ENCODE measurements around the gene TBC1D24.

The TBC1D24 gene

GRCh38 chr16:2472488-2472864 is 2.5 kb upstream of the TBC1D24 start:
- no peak overlapping the region for H3K4me3 ChIP-seq (ENCODE audit: low read depth, low read length)
- no peak for TF ChIP-seq CTCF (IDR thresholded peaks at IDR 0.05; ENCODE audit: control insufficient read depth, extremely low read depth, insufficient read depth)
- DNase-seq (ENCODE audit: low read depth), result no peak

GRCh38 chr16:2472885-2473445 is 2.0 kb upstream of the TBC1D24 start:
- DNase-seq (ENCODE audit: low read depth), result no peak
- 0 out of 2 replicates have a peak overlapping the region, but pooled peaks have one; percentile 31 for H3K4me3 ChIP-seq (ENCODE audit: low read depth, low read length)
- TF ChIP-seq CTCF (IDR thresholded peaks at IDR 0.05; ENCODE audit: control insufficient read depth, extremely low read depth, insufficient read depth), result no peak

GRCh38 chr16:2473446-2473926 is 1.4 kb upstream of the TBC1D24 start:
- DNase-seq (ENCODE audit: low read depth), result no peak
- no peak for TF ChIP-seq CTCF (IDR thresholded peaks at IDR 0.05; ENCODE audit: control insufficient read depth, extremely low read depth, insufficient read depth)
- H3K4me3 ChIP-seq (ENCODE audit: low read depth, low read length), result peak overlapping the region; percentile 31; the same call in 1 of the 2 replicates

GRCh38 chr16:2473999-2474876 is 689 bp upstream of the TBC1D24 start:
- no peak for DNase-seq (ENCODE audit: low read depth)

GRCh38 chr16:2475413-2476344 is 752 bp downstream of the TBC1D24 start:
- TF ChIP-seq CTCF (IDR thresholded peaks at IDR 0.05; ENCODE audit: control insufficient read depth, extremely low read depth, insufficient read depth), result no peak
- no peak for DNase-seq (ENCODE audit: low read depth)
- peak overlapping the region; percentile 63 for H3K4me3 ChIP-seq (ENCODE audit: low read depth, low read length)

More at GRCh38 chr16:2473999-2474876, 689 bp upstream of the TBC1D24 start:
- H3K4me3 ChIP-seq (ENCODE audit: low read depth, low read length), result peak overlapping the region; percentile 79
- peak; percentile 74 for TF ChIP-seq CTCF (IDR thresholded peaks at IDR 0.05; ENCODE audit: control insufficient read depth, extremely low read depth, insufficient read depth)

GRCh38 chr16:2476345-2476720 is 1.4 kb downstream of the TBC1D24 start:
- DNase-seq (ENCODE audit: low read depth), result no peak
- TF ChIP-seq CTCF (IDR thresholded peaks at IDR 0.05; ENCODE audit: control insufficient read depth, extremely low read depth, insufficient read depth), result no peak
- peak overlapping the region; percentile 63 for H3K4me3 ChIP-seq (ENCODE audit: low read depth, low read length)
